GM18519 (cell line): ENCODE data around the gene FBXW12.
"Not testable (repeated sequence)": the region's sequence is repeated elsewhere in the genome, so short reads cannot be mapped to it uniquely, and the experiment has no call there.

ENCODE experiments used
- ATAC-seq: cut with Tn5 transposase; IDR thresholded peaks from one replicate; pipeline ENCODE4 v1.9.1; 2021; ENCODE audit warnings: mild to moderate bottlenecking, moderate library complexity; ENCODE audit not compliant: unreplicated experiment, low FRiP score

Gene FBXW12

DNA sequence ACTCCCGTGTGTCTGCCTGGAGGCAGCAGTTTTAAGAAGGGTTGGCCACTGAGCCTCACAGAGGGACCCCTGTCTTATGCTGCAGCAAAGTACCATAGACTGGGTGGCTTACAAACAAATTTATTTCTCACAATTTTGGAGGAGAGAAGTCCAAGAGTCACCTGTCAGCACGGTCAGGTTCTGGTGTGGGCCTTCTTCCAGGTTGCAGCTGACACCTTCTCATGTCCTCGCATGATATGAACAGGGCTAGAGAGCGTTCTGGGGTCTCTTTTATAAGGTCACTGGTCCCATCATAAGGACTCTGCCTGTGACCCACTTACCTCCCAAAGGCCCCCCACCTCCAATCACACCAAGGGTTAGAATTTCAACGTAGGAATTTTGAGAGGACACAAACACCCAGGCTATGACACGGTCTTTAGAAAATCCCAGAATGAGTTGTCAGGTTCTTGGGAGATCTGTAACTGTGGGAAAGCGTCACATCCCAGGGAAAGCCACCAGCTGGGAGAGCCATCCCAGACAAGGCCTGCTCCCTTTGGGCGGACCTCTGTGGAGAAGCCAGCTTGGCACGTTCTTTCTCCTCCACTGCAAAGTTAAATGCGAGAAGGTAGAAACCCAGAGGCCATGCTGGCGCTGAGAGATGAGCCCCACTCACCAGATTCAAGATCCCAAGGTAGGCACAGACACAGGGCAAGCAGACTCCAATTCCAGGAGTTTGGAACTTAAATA is at the start of gene FBXW12:
Gene FBXW12 (plus strand): TSS at position 569 of the 726 bp plus-strand sequence. CDS start 549 bp downstream, outside the sequence.
- no peak for ATAC-seq

GRCh38 chr3:48331706-48332435 is 40.1 kb upstream of the FBXW12 start:
- ATAC-seq, result not testable (repeated sequence)

GRCh38 chr3:48333346-48334245 is 38.4 kb upstream of the FBXW12 start, which contains the start of gene SPINK8:
Gene SPINK8, minus strand, starts transcription at chr3:48333661. Its CDS starts 5,320 bp downstream, at chr3:48328341.
- ATAC-seq, result not testable (repeated sequence)

DNA sequence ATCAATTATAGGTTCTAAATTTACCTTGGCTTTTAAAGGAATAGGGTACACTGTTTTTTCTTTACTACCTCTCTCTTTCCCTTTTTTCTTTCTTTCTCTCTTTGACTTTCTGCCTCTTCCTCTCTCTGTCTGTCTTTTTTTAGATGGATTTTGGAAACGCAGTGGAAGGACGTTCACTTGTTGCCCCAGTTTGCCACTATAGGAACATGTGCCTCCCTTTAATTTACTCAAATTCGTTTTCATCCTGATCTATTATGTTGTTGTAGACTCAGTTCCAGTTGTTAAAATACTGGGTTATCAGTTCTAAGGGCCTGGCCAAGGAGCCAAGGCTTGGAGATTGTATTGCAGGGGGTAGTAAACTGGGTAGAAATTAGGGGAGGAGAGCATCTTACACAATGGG is 37.4 kb upstream of the FBXW12 start:
- ATAC-seq, result no peak

DNA sequence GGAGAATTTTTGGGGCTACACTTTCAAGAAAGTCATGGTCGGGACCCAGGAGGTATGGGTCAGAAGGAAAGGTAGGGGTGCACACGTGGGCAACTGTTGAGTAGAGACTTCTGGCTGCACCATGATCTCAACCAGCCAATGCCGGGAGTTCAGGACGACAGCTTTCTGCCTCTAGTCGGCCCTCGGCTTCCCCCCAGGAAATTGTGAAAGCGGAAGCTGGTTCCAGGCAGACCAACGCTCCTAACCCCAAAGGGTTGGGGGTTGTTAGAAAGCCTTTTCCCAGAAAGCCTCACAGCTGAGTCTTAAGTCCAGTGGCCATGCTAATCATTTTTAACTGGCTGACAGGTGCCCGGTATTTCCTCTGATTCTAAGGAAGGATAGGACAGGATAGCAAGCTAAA is 36.7 kb upstream of the FBXW12 start:
- ATAC-seq, result not testable (repeated sequence)

GRCh38 chr3:48337536-48337935 is 34.5 kb upstream of the FBXW12 start:
- ATAC-seq, result not testable (repeated sequence)

- no peak for ATAC-seq
Measured at GRCh38 chr3:48338635-48339034, 33.4 kb upstream of the FBXW12 start.

GRCh38 chr3:48343432-48343831 is 28.6 kb upstream of the FBXW12 start:
- no peak for ATAC-seq

GRCh38 chr3:48344867-48345507 is 27.0 kb upstream of the FBXW12 start:
- no peak for ATAC-seq

DNA sequence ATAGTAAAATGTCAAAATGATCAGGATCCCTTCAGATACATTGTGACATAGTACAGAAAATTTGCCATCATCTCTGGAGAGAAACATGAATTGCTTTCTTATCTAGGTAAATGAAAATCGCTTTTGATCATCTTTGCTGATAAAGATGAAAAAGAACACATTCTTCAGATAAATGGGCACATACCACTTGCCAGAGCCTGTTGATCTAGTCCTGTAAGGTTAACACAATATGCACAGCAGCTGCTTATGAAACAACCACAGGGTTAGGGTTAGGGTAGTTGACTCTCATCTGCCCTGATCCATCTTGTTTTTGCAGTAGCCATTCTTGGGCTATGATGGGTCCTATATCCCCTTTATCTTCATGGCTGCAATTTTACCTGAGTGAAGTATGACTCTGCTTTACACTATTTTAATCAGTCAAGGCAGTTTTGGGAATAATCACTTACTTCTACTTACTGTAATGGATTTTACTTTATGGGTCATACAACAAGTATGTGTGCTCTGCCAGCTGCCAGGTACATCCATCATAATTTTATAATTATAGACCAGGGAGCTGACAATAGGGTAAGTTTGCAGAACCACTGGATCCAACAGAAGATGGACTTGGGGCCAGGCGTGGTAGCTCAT is 26.0 kb upstream of the FBXW12 start:
- ATAC-seq, result no peak

DNA sequence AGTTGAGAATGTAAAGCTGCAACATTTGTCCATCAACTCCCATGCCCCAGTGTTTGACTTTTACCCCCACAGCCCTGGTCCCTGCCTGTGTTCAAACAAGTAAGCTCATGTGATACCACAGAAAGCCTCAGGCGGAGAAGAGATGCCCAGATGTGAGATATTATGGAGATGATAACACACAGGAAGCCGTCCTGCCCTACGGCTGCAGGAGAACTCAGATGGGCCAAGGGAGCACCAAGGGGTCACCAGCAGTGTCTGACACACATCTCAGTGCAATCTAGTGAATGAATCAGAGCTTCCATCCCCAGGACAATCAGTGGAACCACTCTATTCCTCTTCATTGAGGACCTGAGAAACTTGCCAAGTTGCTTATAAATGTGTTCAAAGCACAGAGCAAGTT is 24.5 kb upstream of the FBXW12 start:
- no peak for ATAC-seq

GRCh38 chr3:48352546-48352945 is 19.5 kb upstream of the FBXW12 start:
- ATAC-seq, result no peak

GRCh38 chr3:48353987-48354386 is 18.0 kb upstream of the FBXW12 start:
- ATAC-seq, result no peak

DNA sequence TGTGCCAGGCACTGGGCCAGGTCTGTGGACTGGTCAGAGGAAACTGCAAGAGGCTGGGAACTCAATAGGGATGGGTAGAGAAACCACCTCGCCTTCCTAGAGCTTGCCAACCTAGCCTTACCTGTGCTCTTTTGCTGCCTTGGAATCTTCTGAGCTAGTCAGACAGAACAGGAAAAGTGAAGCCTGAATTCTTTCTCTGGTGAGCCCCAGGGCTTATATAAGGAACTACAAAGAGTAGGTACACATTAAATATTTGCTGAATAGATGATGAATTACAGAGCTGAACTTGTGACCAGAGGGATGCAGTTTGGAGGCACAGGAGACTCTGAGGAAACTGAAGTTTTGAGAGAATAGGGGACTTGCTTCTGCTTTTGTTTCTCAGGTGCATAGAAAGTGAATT is 15.6 kb upstream of the FBXW12 start:
- ATAC-seq, result no peak

DNA sequence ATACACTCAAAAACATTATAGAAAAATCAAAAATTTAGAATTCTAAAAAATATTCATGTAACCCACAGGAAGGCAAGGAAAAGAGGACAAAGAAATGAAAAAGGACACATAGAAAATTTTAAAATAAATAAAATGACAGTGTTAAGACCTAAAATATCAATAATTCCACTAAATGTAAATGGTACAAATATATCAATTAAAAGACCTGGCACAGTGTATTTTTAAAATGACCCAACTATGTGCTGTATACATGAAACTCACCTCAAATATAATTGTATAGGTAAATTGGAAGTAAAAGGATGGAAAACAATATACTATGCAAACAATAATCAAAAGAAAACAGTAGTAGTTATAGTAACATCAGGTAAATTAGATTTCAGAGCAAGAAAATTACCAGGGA is 10.1 kb upstream of the FBXW12 start:
- no peak for ATAC-seq

DNA sequence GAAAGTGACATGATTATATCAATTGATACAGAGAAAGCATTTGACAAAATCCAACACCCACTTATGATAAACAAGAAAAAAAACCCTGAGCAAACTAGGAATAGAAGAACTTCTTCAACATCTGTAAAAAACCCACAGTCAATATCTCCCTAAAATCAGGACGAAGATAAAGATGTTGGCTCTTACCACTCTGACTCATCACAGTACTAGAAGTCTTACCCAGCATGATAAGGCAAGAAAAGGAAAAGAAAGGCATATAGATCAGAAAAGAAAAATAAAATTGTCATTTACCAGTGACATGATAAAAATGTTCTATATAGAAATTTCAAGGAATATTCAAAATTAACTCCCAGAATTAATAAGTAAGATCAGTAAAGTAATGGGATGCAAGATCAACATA is 7.2 kb upstream of the FBXW12 start:
- no peak for ATAC-seq

- ATAC-seq, result no peak
Measured at GRCh38 chr3:48367201-48367600, 4.8 kb upstream of the FBXW12 start.

- no peak for ATAC-seq
Measured at GRCh38 chr3:48369693-48370332, 2.2 kb upstream of the FBXW12 start.

DNA sequence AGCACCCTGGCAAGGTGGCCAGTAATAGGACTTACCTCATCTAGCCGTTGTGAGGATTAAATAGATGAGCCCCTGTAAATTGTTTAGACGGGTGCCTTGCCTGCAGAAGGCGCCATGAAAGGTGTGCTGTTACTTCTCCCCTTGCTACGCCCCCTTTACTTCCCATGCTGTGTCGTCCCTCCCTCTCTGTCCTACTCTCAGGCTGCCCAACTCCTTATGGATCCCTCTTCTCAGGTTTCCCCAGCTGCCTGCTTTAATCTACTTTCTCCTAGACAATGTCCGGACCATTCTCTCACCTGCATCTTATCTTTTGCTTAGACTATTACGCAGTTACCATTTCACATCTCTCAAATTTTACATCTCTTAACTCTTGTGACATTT is 1.7 kb upstream of the FBXW12 start:
- ATAC-seq, result no peak
